ENCODE results near the gene DAB1.

The DAB1 gene

DNA sequence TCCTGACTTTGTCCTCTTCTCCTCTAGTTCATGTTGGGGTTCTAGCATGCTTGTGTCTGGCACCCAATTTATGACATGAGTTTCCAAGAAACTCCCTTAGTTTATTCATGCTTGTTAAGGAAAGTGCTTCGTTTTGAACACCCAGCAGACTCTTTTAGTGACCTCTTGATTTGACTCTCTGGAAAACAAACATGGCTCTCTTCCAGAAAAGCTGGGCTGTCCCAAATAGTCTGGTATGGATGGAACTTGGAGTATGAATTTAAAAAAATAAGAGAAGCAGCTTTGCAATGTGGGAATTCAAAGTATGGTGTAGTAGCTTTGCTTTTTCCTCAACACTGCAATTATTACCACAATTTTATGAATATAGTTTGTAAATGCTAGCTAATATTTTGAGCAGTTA lies 314.6 kb downstream of the DAB1 start:
- POLR2A ChIA-PET (ENCODE audit: low non-redundant PET) = no interaction called here

DNA sequence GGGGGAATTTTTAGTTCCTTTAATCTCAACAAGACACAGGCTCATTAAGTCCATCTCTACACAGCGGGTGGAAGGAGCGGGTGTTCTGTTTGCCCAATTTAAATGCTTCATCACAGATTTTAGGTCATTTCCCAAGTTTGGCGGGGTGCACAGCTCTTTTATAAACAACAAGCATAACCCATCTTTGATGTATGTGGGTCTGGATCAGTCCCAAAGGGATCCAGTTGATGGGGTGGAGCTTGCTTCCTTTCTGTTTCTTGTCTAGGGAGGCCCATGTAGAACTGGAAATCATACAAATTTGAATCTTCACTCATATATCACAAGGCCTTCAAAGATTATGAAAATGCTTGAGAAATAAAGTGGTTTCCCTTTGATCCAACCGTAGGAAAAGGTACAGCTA lies 317.6 kb downstream of the DAB1 start:
- ChIA-PET CTCF (no interaction called here), POLR2A (ENCODE audit: low non-redundant PET) (no interaction called here)
- H3K27ac ChIP-seq = no peak overlapping the region
- TF ChIP-seq, protein P1, sequence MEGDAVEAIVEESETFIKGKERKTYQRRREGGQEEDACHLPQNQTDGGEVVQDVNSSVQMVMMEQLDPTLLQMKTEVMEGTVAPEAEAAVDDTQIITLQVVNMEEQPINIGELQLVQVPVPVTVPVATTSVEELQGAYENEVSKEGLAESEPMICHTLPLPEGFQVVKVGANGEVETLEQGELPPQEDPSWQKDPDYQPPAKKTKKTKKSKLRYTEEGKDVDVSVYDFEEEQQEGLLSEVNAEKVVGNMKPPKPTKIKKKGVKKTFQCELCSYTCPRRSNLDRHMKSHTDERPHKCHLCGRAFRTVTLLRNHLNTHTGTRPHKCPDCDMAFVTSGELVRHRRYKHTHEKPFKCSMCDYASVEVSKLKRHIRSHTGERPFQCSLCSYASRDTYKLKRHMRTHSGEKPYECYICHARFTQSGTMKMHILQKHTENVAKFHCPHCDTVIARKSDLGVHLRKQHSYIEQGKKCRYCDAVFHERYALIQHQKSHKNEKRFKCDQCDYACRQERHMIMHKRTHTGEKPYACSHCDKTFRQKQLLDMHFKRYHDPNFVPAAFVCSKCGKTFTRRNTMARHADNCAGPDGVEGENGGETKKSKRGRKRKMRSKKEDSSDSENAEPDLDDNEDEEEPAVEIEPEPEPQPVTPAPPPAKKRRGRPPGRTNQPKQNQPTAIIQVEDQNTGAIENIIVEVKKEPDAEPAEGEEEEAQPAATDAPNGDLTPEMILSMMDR (conservative IDR thresholded peaks at IDR 0.05; ENCODE audit: low read depth) = no peak
- no peak for DNase-seq (ENCODE audit: low spot score)

More for the DNA sequence above, 314.6 kb downstream of the DAB1 start:
- no peak for DNase-seq (ENCODE audit: low spot score)
- no peak overlapping the region for H3K27ac ChIP-seq
- TF ChIP-seq, protein P1 (conservative IDR thresholded peaks at IDR 0.05; ENCODE audit: low read depth) = no peak
- CTCF ChIA-PET = interaction anchor here (0.7 kb wide), 1 partner anchor 1202 kb away, joined by 3 read pairs; no protein-coding TSS in a partner anchor

DNA sequence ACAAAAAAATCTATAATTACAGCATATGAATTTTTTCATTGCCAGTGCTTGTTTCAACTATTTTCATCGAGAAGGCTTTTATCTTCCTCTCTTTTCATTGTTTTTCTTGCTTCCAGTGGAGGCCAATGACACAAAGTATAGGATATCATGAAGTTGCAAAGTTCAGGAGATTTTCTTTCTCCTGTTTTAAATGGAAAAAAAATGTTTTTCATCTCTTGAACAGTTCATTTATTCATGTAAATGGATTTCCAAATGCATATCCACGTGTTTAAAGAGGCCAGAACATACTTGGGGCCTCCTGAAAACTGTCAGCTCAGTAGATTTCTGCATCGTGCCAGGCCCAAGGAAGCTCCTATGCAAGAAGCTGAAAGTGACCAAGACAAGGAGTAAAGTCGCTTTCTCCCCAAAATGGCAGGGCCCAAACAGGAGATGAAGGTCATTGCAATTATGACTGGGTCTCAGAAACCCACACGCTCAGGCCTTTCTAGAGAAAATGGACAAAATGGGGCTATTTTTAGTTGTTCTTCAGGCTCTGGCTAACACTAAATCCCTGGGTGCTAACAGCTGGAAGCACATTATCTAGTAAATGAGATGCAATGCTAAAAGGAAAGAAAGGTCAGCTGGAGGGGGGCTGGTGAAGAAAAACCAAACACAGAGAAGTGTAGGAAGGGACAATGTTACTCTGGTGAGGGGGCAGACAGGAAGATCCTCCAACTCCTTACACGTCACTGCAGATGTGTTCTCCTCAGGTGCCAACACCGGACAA lies 321.1 kb downstream of the DAB1 start:
- CTCF ChIA-PET = interaction anchor here (0.6 kb wide), 1 partner anchor 192 kb away, joined by 3 read pairs; no protein-coding TSS in a partner anchor
- H3K27ac ChIP-seq = no peak overlapping the region
- TF ChIP-seq, protein P1 (conservative IDR thresholded peaks at IDR 0.05; ENCODE audit: low read depth) = no peak
- DNase-seq (ENCODE audit: low spot score) = no peak
- POLR2A ChIA-PET (ENCODE audit: low non-redundant PET) = no interaction called here

DNA sequence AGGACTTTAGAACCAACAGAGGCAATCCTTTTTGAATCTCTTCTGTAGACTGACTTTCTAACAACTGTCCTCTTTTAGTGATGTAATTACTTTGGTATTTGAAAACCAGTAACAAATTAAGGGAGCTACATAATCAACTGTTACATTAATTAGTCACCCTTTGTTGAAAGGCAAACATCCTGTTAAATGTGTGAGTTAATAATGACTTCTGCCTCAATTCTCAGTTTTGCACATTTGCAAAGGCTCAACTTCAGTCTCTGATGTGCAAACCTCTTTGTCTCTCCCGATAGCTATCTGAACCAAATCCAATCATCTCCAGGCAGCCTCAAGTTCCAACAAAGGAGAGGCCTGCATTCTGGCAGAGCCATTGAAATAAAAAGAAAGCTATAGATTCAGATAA lies 322.7 kb downstream of the DAB1 start:
- ChIA-PET POLR2A (ENCODE audit: low non-redundant PET) (no interaction called here), CTCF (no interaction called here)

DNA sequence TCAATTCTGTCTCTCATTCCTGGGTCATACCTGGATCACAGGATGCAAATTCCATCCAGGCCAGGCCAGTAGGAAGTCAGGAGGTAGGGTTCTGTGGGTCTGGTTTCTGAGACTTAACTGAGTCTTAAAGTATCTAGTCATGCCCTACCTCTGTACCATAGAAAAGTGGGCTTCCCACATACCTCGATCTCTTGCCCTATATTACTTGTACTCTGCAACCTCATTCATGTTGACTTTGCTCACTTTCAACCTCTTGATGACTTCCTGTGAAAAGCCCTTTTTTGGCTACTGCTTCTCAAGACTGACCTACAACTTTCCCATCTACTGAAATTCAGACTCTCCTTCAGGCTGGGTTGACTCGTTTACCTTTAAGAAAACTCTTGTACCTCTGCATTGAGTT lies 329.1 kb downstream of the DAB1 start:
- H3K27ac ChIP-seq = no peak overlapping the region
- TF ChIP-seq, protein P1 (conservative IDR thresholded peaks at IDR 0.05; ENCODE audit: low read depth) = no peak
- no peak for DNase-seq (ENCODE audit: low spot score)
- POLR2A ChIA-PET (ENCODE audit: low non-redundant PET) = no interaction called here
- CTCF ChIA-PET = no interaction called here

More for the DNA sequence above, 322.7 kb downstream of the DAB1 start:
- TF ChIP-seq, protein P1 (conservative IDR thresholded peaks at IDR 0.05; ENCODE audit: low read depth) = no peak
- H3K27ac ChIP-seq = no peak overlapping the region
- DNase-seq (ENCODE audit: low spot score) = no peak

DNA sequence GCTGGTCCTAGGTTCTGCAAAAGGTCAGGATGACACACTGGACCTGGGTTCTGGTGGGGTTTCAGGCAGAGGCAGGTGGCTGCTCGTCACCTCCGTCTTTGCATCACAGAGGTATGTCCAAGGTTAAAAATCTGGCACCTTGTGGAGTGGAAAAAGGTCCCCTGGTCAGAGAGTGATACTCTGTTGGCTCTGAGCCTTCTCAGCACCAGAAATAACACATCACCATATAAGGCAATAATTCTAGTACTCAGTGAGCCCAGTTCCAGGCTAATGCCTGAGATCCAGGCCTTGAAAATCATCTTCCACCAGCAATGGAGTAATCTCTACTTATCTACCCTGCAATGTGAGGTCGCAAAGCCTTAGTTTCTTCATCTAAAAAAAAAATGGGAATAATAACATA lies 330.7 kb downstream of the DAB1 start:
- TF ChIP-seq, protein P1 (conservative IDR thresholded peaks at IDR 0.05; ENCODE audit: low read depth) = no peak

More for the DNA sequence above, 330.7 kb downstream of the DAB1 start:
- ChIA-PET CTCF (interaction anchor here (0.6 kb wide), 1 partner anchor 74 kb away, joined by 3 read pairs; no protein-coding TSS in a partner anchor), POLR2A (ENCODE audit: low non-redundant PET) (no interaction called here)
- no peak overlapping the region for H3K27ac ChIP-seq
- DNase-seq (ENCODE audit: low spot score) = no peak
